Suprapubic skin (tissue), 4 donors: Measurements from ENCODE around the gene CXCL8. TPM values are rescaled to one million over a fixed set of nuclear protein-coding genes. Genes with fewer than 3 reads are reported as not detected.

ENCODE experiments used
- DNase-seq, 2 donors: peaks; one replicate each; pipeline ENCODE4 v3.0.0-alpha.2; 2019; ENCODE audit warnings: low spot score in 2 of 2
- H3K27ac ChIP-seq: fragments of 200-600 bp; sonication (generic); one replicate; pipeline ENCODE4 v1.5.1; 2019
- H3K27me3 ChIP-seq: fragments of 200-600 bp; sonication (generic); one replicate; pipeline ENCODE4 v1.5.1; 2019
- H3K36me3 ChIP-seq: fragments of 200-600 bp; sonication (generic); one replicate; pipeline ENCODE4 v1.5.1; 2019
- H3K4me1 ChIP-seq: fragments of 200-600 bp; sonication (generic); one replicate; pipeline ENCODE4 v1.5.1; 2019
- H3K4me3 ChIP-seq: fragments of 200-600 bp; sonication (generic); one replicate; pipeline ENCODE4 v1.5.1; 2019; ENCODE audit warnings: mild to moderate bottlenecking
- H3K9me3 ChIP-seq: fragments of 200-600 bp; sonication (generic); one replicate; pipeline ENCODE4 v1.5.1; 2019
- EP300 ChIP-seq: sonication (generic); formaldehyde crosslinking; IDR thresholded peaks from one replicate; pipeline ENCODE4 v1.6.1; 2017; ENCODE audit warnings: antibody characterized with exemption
- POLR2A ChIP-seq, 2 donors: fragments of 450-650 bp; IDR thresholded peaks; one replicate each; pipeline ENCODE4 v1.6.1; 2017; ENCODE audit warnings: antibody characterized with exemption in 2 of 2, mild to moderate bottlenecking in 2 of 2, moderate library complexity in 2 of 2
- POLR2AphosphoS5 ChIP-seq, 3 donors: sonication (generic); formaldehyde crosslinking; IDR thresholded peaks; one replicate each; pipeline ENCODE4 v1.6.1; 2017; ENCODE audit warnings: antibody characterized with exemption in 3 of 3
- WGBS: methylation state at CpG from one replicate; pipeline ENCODE4 v1.1.5; 2018; 5-methylcytosine and 5-hydroxymethylcytosine counted together
- total RNA-seq, 4 donors: library from RNA; depleted of rRNA; stranded (reverse); fragments of >200 nt; gene quantifications; one replicate each; pipeline ENCODE4 v1.1.0, GENCODE V29; 2016
- TF ChIP-seq, protein P1 (sequence below), 2 donors: fragments of 200-600 bp in 1 of 2; fragments of 450-650 bp in 1 of 2; sonication (generic) in 1 of 2; IDR thresholded peaks; one replicate each; pipeline ENCODE4 v1.5.1; 2016 to 2019; ENCODE audit warnings: antibody characterized with exemption in 2 of 2, mild to moderate bottlenecking in 1 of 2, moderate library complexity in 1 of 2

CXCL8 gene
- total RNA-seq, 4 donors from 2014 or later, result 1.5 TPM; not detected in 3

DNA sequence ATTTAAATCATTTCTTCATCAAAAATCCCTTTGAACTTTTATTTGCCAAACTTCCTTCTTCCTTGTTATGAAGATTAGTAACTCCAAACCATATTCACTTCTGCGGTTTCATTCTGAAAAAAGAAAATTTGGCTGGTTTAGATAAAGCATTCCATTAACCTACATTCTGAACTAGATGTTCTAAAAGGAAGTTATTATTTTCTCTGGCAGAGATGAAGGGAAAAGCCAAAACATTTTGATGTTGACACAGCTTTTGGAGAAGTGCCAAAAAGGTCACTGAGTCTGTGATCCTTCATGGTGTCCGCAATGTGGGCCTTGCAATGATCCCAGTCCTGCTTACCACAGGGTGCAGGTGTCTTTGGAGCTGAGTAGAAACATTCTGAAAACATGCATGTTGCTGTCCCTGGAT, 36.0 kb downstream of the CXCL8 start:
- no peak overlapping the region for H3K27ac ChIP-seq
- DNase-seq, result no peak

DNA sequence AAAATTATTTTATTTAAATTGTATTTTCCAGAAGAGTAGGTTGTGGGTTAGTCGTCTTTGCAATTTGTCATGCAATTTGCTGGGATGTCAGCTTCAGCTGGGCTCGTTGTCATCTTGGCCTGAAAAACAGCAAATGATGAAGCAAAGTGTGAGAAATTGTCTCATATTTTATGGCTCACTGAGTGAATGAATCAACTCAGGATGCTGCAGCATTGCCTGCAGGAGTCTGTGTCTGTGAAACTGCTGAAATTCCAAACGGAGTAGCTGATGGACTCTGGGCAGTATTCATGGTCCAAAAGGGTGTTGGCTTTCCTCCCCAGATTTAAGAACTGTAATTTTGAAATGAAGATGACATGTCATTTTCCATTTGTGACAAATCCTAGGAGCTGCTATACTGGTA, 37.2 kb downstream of the CXCL8 start:
- Histone ChIP-seq H3K27ac (no peak overlapping the region), H3K9me3 (no peaks in the 10 kb centered on the region), H3K27me3 (no peaks in the 10 kb centered on the region), H3K4me1 (no peaks in the 10 kb centered on the region), H3K36me3 (no peaks in the 10 kb centered on the region), H3K4me3 (no peak overlapping the region)
- no peak for DNase-seq
- WGBS, result 33% methylated on average over 3 of the region's 3 CpGs
- TF ChIP-seq, protein P1, sequence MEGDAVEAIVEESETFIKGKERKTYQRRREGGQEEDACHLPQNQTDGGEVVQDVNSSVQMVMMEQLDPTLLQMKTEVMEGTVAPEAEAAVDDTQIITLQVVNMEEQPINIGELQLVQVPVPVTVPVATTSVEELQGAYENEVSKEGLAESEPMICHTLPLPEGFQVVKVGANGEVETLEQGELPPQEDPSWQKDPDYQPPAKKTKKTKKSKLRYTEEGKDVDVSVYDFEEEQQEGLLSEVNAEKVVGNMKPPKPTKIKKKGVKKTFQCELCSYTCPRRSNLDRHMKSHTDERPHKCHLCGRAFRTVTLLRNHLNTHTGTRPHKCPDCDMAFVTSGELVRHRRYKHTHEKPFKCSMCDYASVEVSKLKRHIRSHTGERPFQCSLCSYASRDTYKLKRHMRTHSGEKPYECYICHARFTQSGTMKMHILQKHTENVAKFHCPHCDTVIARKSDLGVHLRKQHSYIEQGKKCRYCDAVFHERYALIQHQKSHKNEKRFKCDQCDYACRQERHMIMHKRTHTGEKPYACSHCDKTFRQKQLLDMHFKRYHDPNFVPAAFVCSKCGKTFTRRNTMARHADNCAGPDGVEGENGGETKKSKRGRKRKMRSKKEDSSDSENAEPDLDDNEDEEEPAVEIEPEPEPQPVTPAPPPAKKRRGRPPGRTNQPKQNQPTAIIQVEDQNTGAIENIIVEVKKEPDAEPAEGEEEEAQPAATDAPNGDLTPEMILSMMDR (IDR thresholded peaks at IDR 0.05), result no peak
- TF ChIP-seq EP300, result no peak
- no peak for TF ChIP-seq POLR2A (IDR thresholded peaks at IDR 0.05)
- no peak for TF ChIP-seq POLR2AphosphoS5 (IDR thresholded peaks at IDR 0.05)

More for the DNA sequence above, 36.0 kb downstream of the CXCL8 start:
- no peak overlapping the region for H3K4me3 ChIP-seq
- H3K4me1 ChIP-seq, result no peaks in the 10 kb centered on the region
- no peaks in the 10 kb centered on the region for H3K27me3 ChIP-seq
- no peaks in the 10 kb centered on the region for H3K36me3 ChIP-seq
- H3K9me3 ChIP-seq, result no peaks in the 10 kb centered on the region
- TF ChIP-seq, protein P1 (IDR thresholded peaks at IDR 0.05), result no peak
- TF ChIP-seq POLR2A (IDR thresholded peaks at IDR 0.05) (no peak), EP300 (no peak), POLR2AphosphoS5 (IDR thresholded peaks at IDR 0.05) (no peak)
- WGBS, result 24% methylated on average over 2 of the region's 2 CpGs

DNA sequence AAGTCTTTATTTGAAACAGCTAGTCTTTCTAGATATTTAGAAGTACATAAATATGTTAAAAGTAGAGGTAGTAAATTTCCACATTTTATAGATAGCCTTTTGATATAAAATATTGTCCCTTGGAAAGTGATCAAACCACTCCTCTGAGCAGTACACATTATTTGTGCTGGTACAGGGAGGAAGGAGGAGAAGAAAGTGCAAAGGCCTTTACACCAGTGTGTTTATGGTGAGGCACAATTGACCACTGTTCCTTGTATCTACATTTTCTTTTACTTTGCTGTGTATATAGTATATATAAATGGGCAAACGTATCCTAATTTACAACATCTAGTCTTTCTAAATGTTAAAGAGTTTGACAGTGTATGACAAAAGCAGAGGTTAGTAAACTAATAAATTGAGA, 39.9 kb downstream of the CXCL8 start:
- WGBS, result 80% methylated on average over 1 of the region's 1 CpG

GRCh38 chr4:73780834-73781233, 40.5 kb downstream of the CXCL8 start:
- H3K9me3 ChIP-seq, result no peaks in the 10 kb centered on the region
- TF ChIP-seq, protein P1 (IDR thresholded peaks at IDR 0.05), result no peak
- no peak for TF ChIP-seq POLR2AphosphoS5 (IDR thresholded peaks at IDR 0.05)
- TF ChIP-seq POLR2A (IDR thresholded peaks at IDR 0.05), result no peak
- TF ChIP-seq EP300, result no peak
- H3K4me3 ChIP-seq, result no peak overlapping the region
- H3K27ac ChIP-seq, result no peak overlapping the region
- no peaks in the 10 kb centered on the region for H3K4me1 ChIP-seq
- no peak for DNase-seq
- WGBS, result 71% methylated on average over 2 of the region's 2 CpGs
- no peaks in the 10 kb centered on the region for H3K27me3 ChIP-seq
- no peaks in the 10 kb centered on the region for H3K36me3 ChIP-seq

More for the DNA sequence above, 39.9 kb downstream of the CXCL8 start:
- Histone ChIP-seq H3K9me3 (no peaks in the 10 kb centered on the region), H3K36me3 (no peaks in the 10 kb centered on the region), H3K27me3 (no peaks in the 10 kb centered on the region), H3K4me3 (no peak overlapping the region), H3K27ac (no peak overlapping the region), H3K4me1 (no peaks in the 10 kb centered on the region)
- DNase-seq, result no peak
- TF ChIP-seq, protein P1 (IDR thresholded peaks at IDR 0.05), result no peak
- TF ChIP-seq EP300 (no peak), POLR2AphosphoS5 (IDR thresholded peaks at IDR 0.05) (no peak)

- TF ChIP-seq POLR2A (IDR thresholded peaks at IDR 0.05) (no peak), POLR2AphosphoS5 (IDR thresholded peaks at IDR 0.05) (no peak), EP300 (no peak)
- TF ChIP-seq, protein P1 (IDR thresholded peaks at IDR 0.05), result no peak
- no peaks in the 10 kb centered on the region for H3K4me1 ChIP-seq
These were observed 48.0 kb downstream of the CXCL8 start for GRCh38 chr4:73788411-73788810.

More at GRCh38 chr4:73788411-73788810, 48.0 kb downstream of the CXCL8 start:
- Histone ChIP-seq H3K27me3 (no peaks in the 10 kb centered on the region), H3K36me3 (no peaks in the 10 kb centered on the region), H3K4me3 (no peak overlapping the region), H3K9me3 (no peaks in the 10 kb centered on the region), H3K27ac (no peak overlapping the region)
- DNase-seq, result no peak
- 56% methylated on average over 2 of the region's 2 CpGs for WGBS

Other genes starting within 250 kb of the CXCL8 start
- gene RASSF6, start 120.1 kb upstream of the CXCL8 start, total RNA-seq, result 10 to 100 TPM in 3 of 4 donors, 1 to 10 TPM in 1; 6.0 to 15.6 (median 13.5) TPM
- gene CXCL6, start 96.1 kb downstream of the CXCL8 start, total RNA-seq, result not detected
- gene PF4V1, start 112.7 kb downstream of the CXCL8 start, total RNA-seq, result not detected
- 1 to 10 TPM in 1 of 4 donors, under 1 TPM in 1, not detected in 2; 0.59 to 1.7 TPM for gene CXCL1, start 128.8 kb downstream of the CXCL8 start, total RNA-seq
- not detected for gene PF4, start 241.5 kb downstream of the CXCL8 start, total RNA-seq
- gene PPBP, start 247.6 kb downstream of the CXCL8 start, total RNA-seq, result not detected